ENCODE data around the gene ABCB8. TPM values are rescaled to one million over a fixed set of nuclear protein-coding genes. Genes with fewer than 3 reads are reported as not detected.

Gene ABCB8
- total RNA-seq (10 to 100 TPM; 72.4 to 83.0 (median 74.8) TPM), total RNA-seq (16.3 to 63.8 (median 44.6) reads per million in 29 experiments)
- 30.8 TPM for total RNA-seq (2013)

GRCh38 chr7:151028131-151028947, at the start of gene ABCB8:
ABCB8 (plus strand) TSS chr7:151028450; CDS start chr7:151028516, 66 bp downstream.
- peaks cover 9 to 23% of the 10 kb centered on the region in 2 experiments for H3K4me1 ChIP-seq (ENCODE audit: control insufficient read depth in 1 of 2, extremely low read depth in 1 of 2, insufficient read depth in 2 of 2, low read length in 2 of 2)
- H3K9me3 ChIP-seq: no peaks in the 10 kb centered on the region
- 2% methylated on average over 46 of the region's 53 CpGs for WGBS (ENCODE audit: insufficient coverage)
- ChIA-PET CTCF (interaction anchor here (1.0 to 1.5 kb wide), 12 partner anchors 10 to 216 kb away, joined by 3 to 19 read pairs (median 4); partner anchors contain the start of genes ABCF2 (in 1 of the 2) and FASTK (in 1 of the 2)), POLR2A (interaction anchor here (0.5 to 1.5 kb wide), 12 partner anchors 10 to 1314 kb away, joined by 3 to 11 read pairs (median 4); no protein-coding TSS in a partner anchor)
- H3K9me3 Mint-ChIP-seq: no peaks in the 10 kb centered on the region
- H3K4me3 ChIP-seq (ENCODE audit: control insufficient read depth in 1 of 2, extremely low read depth in 1 of 2, low read length in 1 of 2): peak within 1 kb of the TSS; percentile 61 to 95
- H3K27me3 ChIP-seq (replicated peaks in 1 of 2; ENCODE audit: control insufficient read depth in 2 of 2, extremely low read depth in 1 of 2, insufficient read depth in 2 of 2, low read length in 1 of 2): peaks cover 0 to 9% of the 10 kb centered on the region in 2 experiments
- ATAC-seq (replicated peaks in 1 of 4) (peak; percentile 88 to 94 (median 92)), DNase-seq (peak; percentile 89 to 99 (median 97))
- peaks cover 5 to 11% of the 10 kb centered on the region in 2 donors for H3K36me3 ChIP-seq (ENCODE audit: control insufficient read depth in 2 of 2, extremely low read depth in 1 of 2, insufficient read depth in 1 of 2, low read length in 1 of 2)
- H3K27ac ChIP-seq (ENCODE audit: low read length): peak within 1 kb of the TSS; percentile 88
- H3K36me3 Mint-ChIP-seq: peaks cover 5% of the 10 kb centered on the region
- peak within 1 kb of the TSS; percentile 87 to 93 (median 91) for H3K4me3 Mint-ChIP-seq
- peak within 1 kb of the TSS; percentile 98 for H3K27ac Mint-ChIP-seq
- H3K27me3 Mint-ChIP-seq: no peaks in the 10 kb centered on the region
- peaks cover 21 to 38% (median 36%) of the 10 kb centered on the region in 3 donors for H3K4me1 Mint-ChIP-seq

GRCh38 chr7:150979713-150980390, 48.4 kb upstream of the ABCB8 start:
- CTCF ChIA-PET: interaction anchor here in 1 of 2 donors (0.6 kb wide), 1 partner anchor 20 kb away, joined by 3 read pairs; no protein-coding TSS in a partner anchor
- no peaks in the 10 kb centered on the region for H3K9me3 Mint-ChIP-seq
- peaks cover 31 to 55% of the 10 kb centered on the region in 2 donors for H3K27me3 Mint-ChIP-seq
- H3K27ac Mint-ChIP-seq: no peak overlapping the region
- WGBS (ENCODE audit: insufficient coverage): 83% methylated on average over 4 of the region's 7 CpGs
- peak overlapping the region in 1 of 3 donors; percentile 34 for H3K4me3 Mint-ChIP-seq
- Histone ChIP-seq H3K27me3 (replicated peaks in 1 of 2; ENCODE audit: control insufficient read depth in 2 of 2, extremely low read depth in 1 of 2, insufficient read depth in 2 of 2, low read length in 1 of 2) (peaks cover 2 to 64% of the 10 kb centered on the region in 2 experiments), H3K4me3 (ENCODE audit: control insufficient read depth in 1 of 2, extremely low read depth in 1 of 2, low read length in 1 of 2) (no peak overlapping the region), H3K9me3 (no peaks in the 10 kb centered on the region), H3K27ac (ENCODE audit: low read length) (no peak overlapping the region), H3K36me3 (ENCODE audit: control insufficient read depth in 2 of 2, extremely low read depth in 1 of 2, insufficient read depth in 1 of 2, low read length in 1 of 2) (no peaks in the 10 kb centered on the region), H3K4me1 (ENCODE audit: control insufficient read depth in 1 of 2, extremely low read depth in 1 of 2, insufficient read depth in 2 of 2, low read length in 2 of 2) (peaks cover 8 to 38% of the 10 kb centered on the region in 2 experiments)
- POLR2A ChIA-PET: no interaction called here
- ATAC-seq (replicated peaks in 1 of 4) (no peak), DNase-seq (no peak)
- H3K4me1 Mint-ChIP-seq: peaks cover 25 to 29% (median 27%) of the 10 kb centered on the region in 3 donors
- H3K36me3 Mint-ChIP-seq: no peaks in the 10 kb centered on the region

DNA sequence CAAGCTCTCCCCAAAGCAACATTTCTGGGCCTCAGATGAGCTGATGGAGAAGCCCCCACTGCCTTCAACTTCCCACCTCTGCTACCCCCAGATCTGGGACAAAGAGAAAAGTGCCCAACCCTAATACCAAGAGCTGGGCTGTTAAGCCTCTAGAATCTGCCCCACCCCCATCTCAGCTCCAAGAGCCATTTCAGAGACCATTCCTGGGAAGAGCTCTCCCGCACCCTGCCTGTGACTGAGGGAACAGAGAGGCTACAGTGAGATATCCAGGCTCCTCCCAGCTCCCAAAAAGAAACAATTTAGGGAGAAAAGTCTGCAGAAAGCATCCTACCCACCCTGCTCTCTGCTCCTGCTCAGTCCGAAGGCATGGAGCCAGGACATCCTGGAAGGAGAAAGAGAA, 47.6 kb upstream of the ABCB8 start:
- no peaks in the 10 kb centered on the region for H3K36me3 ChIP-seq (ENCODE audit: control insufficient read depth in 2 of 2, extremely low read depth in 1 of 2, insufficient read depth in 1 of 2, low read length in 1 of 2)
- H3K36me3 Mint-ChIP-seq: no peaks in the 10 kb centered on the region
- peaks cover 2 to 63% of the 10 kb centered on the region in 2 experiments for H3K27me3 ChIP-seq (replicated peaks in 1 of 2; ENCODE audit: control insufficient read depth in 2 of 2, extremely low read depth in 1 of 2, insufficient read depth in 2 of 2, low read length in 1 of 2)
- DNase-seq (no peak), ATAC-seq (replicated peaks in 1 of 4) (no peak)
- H3K9me3 ChIP-seq: no peaks in the 10 kb centered on the region
- H3K4me3 ChIP-seq (ENCODE audit: control insufficient read depth in 1 of 2, extremely low read depth in 1 of 2, low read length in 1 of 2): no peak overlapping the region
- no peak overlapping the region for H3K27ac ChIP-seq (ENCODE audit: low read length)
- 40% methylated on average over 1 of the region's 2 CpGs for WGBS (ENCODE audit: insufficient coverage)
- no peak overlapping the region for H3K27ac Mint-ChIP-seq
- POLR2A ChIA-PET: no interaction called here
- no peak overlapping the region for H3K4me3 Mint-ChIP-seq
- peaks cover 5 to 31% of the 10 kb centered on the region in 2 experiments for H3K4me1 ChIP-seq (ENCODE audit: control insufficient read depth in 1 of 2, extremely low read depth in 1 of 2, insufficient read depth in 2 of 2, low read length in 2 of 2)
- peaks cover 31 to 51% of the 10 kb centered on the region in 2 donors for H3K27me3 Mint-ChIP-seq
- CTCF ChIA-PET: interaction anchor here in 1 of 2 donors (0.5 kb wide), 1 partner anchor 16 kb away, joined by 5 read pairs; no protein-coding TSS in a partner anchor
- no peaks in the 10 kb centered on the region for H3K9me3 Mint-ChIP-seq
- peaks cover 23 to 27% (median 26%) of the 10 kb centered on the region in 3 donors for H3K4me1 Mint-ChIP-seq

- Mint-ChIP-seq H3K36me3 (no peaks in the 10 kb centered on the region), H3K27me3 (peaks cover 31 to 46% of the 10 kb centered on the region in 2 donors), H3K4me1 (peaks cover 25 to 29% (median 28%) of the 10 kb centered on the region in 3 donors), H3K9me3 (no peaks in the 10 kb centered on the region), H3K4me3 (no peak overlapping the region), H3K27ac (no peak overlapping the region)
- Histone ChIP-seq H3K27ac (ENCODE audit: low read length) (no peak overlapping the region), H3K4me3 (ENCODE audit: control insufficient read depth in 1 of 2, extremely low read depth in 1 of 2, low read length in 1 of 2) (no peak overlapping the region), H3K36me3 (ENCODE audit: control insufficient read depth in 2 of 2, extremely low read depth in 1 of 2, insufficient read depth in 1 of 2, low read length in 1 of 2) (no peaks in the 10 kb centered on the region), H3K27me3 (replicated peaks in 1 of 2; ENCODE audit: control insufficient read depth in 2 of 2, extremely low read depth in 1 of 2, insufficient read depth in 2 of 2, low read length in 1 of 2) (peaks cover 2 to 62% of the 10 kb centered on the region in 2 experiments), H3K9me3 (no peaks in the 10 kb centered on the region), H3K4me1 (ENCODE audit: control insufficient read depth in 1 of 2, extremely low read depth in 1 of 2, insufficient read depth in 2 of 2, low read length in 2 of 2) (peaks cover 7 to 35% of the 10 kb centered on the region in 2 experiments)
- no peak for ATAC-seq (replicated peaks in 1 of 4)
- POLR2A ChIA-PET: no interaction called here
- CTCF ChIA-PET: no interaction called here
- 90% methylated on average over 5 of the region's 6 CpGs for WGBS (ENCODE audit: insufficient coverage)
- DNase-seq: no peak
These were observed 46.6 kb upstream of the ABCB8 start for GRCh38 chr7:150981644-150982043.

- H3K27me3 ChIP-seq (replicated peaks in 1 of 2; ENCODE audit: control insufficient read depth in 2 of 2, extremely low read depth in 1 of 2, insufficient read depth in 2 of 2, low read length in 1 of 2): peaks cover 2 to 61% of the 10 kb centered on the region in 2 experiments
- H3K9me3 Mint-ChIP-seq: no peaks in the 10 kb centered on the region
- peaks cover 5 to 34% of the 10 kb centered on the region in 2 experiments for H3K4me1 ChIP-seq (ENCODE audit: control insufficient read depth in 1 of 2, extremely low read depth in 1 of 2, insufficient read depth in 2 of 2, low read length in 2 of 2)
- H3K36me3 Mint-ChIP-seq: no peaks in the 10 kb centered on the region
- H3K27ac ChIP-seq (ENCODE audit: low read length): no peak overlapping the region
- no peaks in the 10 kb centered on the region for H3K36me3 ChIP-seq (ENCODE audit: control insufficient read depth in 2 of 2, extremely low read depth in 1 of 2, insufficient read depth in 1 of 2, low read length in 1 of 2)
- ChIA-PET CTCF (no interaction called here), POLR2A (no interaction called here)
- WGBS (ENCODE audit: insufficient coverage): 50% methylated on average over 1 of the region's 3 CpGs
- DNase-seq: no peak
- no peak overlapping the region for H3K27ac Mint-ChIP-seq
- no peak overlapping the region for H3K4me3 ChIP-seq (ENCODE audit: control insufficient read depth in 1 of 2, extremely low read depth in 1 of 2, low read length in 1 of 2)
- H3K9me3 ChIP-seq: no peaks in the 10 kb centered on the region
- ATAC-seq (replicated peaks in 1 of 4): no peak
- H3K4me3 Mint-ChIP-seq: no peak overlapping the region
- peaks cover 24 to 39% of the 10 kb centered on the region in 2 donors for H3K27me3 Mint-ChIP-seq
- H3K4me1 Mint-ChIP-seq: peaks cover 18 to 22% (median 21%) of the 10 kb centered on the region in 3 donors
These were observed 45.9 kb upstream of the ABCB8 start for GRCh38 chr7:150982351-150982750.

- Histone ChIP-seq H3K27me3 (replicated peaks in 1 of 2; ENCODE audit: control insufficient read depth in 2 of 2, extremely low read depth in 1 of 2, insufficient read depth in 2 of 2, low read length in 1 of 2) (peaks cover 2 to 62% of the 10 kb centered on the region in 2 experiments), H3K36me3 (ENCODE audit: control insufficient read depth in 2 of 2, extremely low read depth in 1 of 2, insufficient read depth in 1 of 2, low read length in 1 of 2) (no peaks in the 10 kb centered on the region), H3K4me3 (ENCODE audit: control insufficient read depth in 1 of 2, extremely low read depth in 1 of 2, low read length in 1 of 2) (no peak overlapping the region), H3K4me1 (ENCODE audit: control insufficient read depth in 1 of 2, extremely low read depth in 1 of 2, insufficient read depth in 2 of 2, low read length in 2 of 2) (peaks cover 17 to 39% of the 10 kb centered on the region in 2 experiments), H3K9me3 (no peaks in the 10 kb centered on the region), H3K27ac (ENCODE audit: low read length) (no peak overlapping the region)
- Mint-ChIP-seq H3K36me3 (no peaks in the 10 kb centered on the region), H3K27me3 (peaks cover 19 to 30% of the 10 kb centered on the region in 2 donors), H3K9me3 (no peaks in the 10 kb centered on the region), H3K4me1 (peaks cover 24 to 28% (median 27%) of the 10 kb centered on the region in 3 donors), H3K4me3 (no peak overlapping the region), H3K27ac (no peak overlapping the region)
- ATAC-seq (replicated peaks in 1 of 4) (no peak), DNase-seq (peak in 3 of 35 experiments; percentile 33 to 78 (median 39))
- ChIA-PET POLR2A (no interaction called here), CTCF (interaction anchor here (0.5 to 1.9 kb wide), 8 partner anchors 8 to 105 kb away, joined by 3 to 8 read pairs (median 4); no protein-coding TSS in a partner anchor)
- 0% methylated on average over 1 of the region's 2 CpGs for WGBS (ENCODE audit: insufficient coverage)
These were observed 44.3 kb upstream of the ABCB8 start for GRCh38 chr7:150983893-150984368.
